Measurements from ENCODE around the gene NPM1. TPM values are rescaled to one million over a fixed set of nuclear protein-coding genes. Genes with fewer than 3 reads are reported as not detected.
"Not testable (repeated sequence)": the region's sequence is repeated elsewhere in the genome, so short reads cannot be mapped to it uniquely, and the experiment has no call there.

The NPM1 gene
- total and polyA plus RNA-seq, 7 experiments from 2014 or later = 753 to 1,238 (median 1,141) TPM

DNA sequence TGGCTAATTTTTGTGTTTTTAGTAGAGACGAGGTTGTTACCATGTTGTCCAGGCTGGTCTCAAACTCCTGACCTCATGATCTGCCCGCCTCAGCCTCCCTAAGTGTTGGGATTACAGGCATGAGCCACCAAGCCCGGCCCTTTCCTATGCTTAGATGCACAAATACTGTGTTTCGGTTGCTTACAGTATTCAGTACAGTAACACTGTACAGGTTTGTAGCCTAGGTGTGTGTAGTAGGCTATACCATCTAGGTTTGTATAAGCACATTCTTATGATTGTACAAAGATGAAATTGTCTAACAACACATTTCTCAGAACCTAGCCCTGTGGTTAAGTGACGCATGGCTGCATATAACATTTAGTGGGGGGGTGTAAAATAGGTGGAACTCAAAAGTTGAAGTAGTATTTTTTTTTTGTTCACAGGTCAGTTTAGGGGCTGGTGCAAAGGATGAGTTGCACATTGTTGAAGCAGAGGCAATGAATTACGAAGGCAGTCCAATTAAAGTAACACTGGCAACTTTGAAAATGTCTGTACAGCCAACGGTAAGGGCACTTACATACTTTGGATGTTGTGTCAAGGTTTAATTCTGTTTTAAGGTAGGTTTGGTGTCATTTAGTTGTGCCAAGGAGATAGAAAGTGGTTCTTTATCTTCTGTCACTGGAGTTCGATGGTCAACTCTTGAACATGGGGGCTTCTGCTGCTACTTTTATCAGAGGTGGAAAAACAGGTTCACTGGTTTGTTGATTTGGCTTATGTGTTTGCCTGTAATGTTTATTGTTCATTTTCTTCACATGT is 3.4 kb downstream of the NPM1 start:
- Histone ChIP-seq H3K4me1 (ENCODE audit: control insufficient read depth in 2 of 2, insufficient read depth in 2 of 2, low read length in 2 of 2) (peaks cover 31 to 40% of the 10 kb centered on the region in 2 donors), H3K4me3 (ENCODE audit: low read length) (peak overlapping the region; percentile 14), H3K27me3 (ENCODE audit: control insufficient read depth in 2 of 2, insufficient read depth in 2 of 2, low read length in 2 of 2) (no peaks in the 10 kb centered on the region), H3K9me3 (ENCODE audit: control insufficient read depth in 2 of 3, low read length in 3 of 3) (no peaks in the 10 kb centered on the region), H3K27ac (ENCODE audit: low read depth, low read length) (no peak overlapping the region), H3K36me3 (ENCODE audit: control insufficient read depth in 2 of 3, insufficient read depth in 3 of 3, low read length in 3 of 3) (peaks cover 12 to 51% (median 17%) of the 10 kb centered on the region in 3 experiments)
- intact Hi-C loops (cut with micrococcal nuclease) = loop anchor here in 1 of 2 donors (2.0 kb wide), 1 partner anchor 18 kb away; no protein-coding TSS in a partner anchor
- no peak for DNase-seq
- Mint-ChIP-seq H3K27ac (peak overlapping the region; percentile 6 to 96 (median 23)), H3K27me3 (peaks cover 0 to 6% (median 0%) of the 10 kb centered on the region in 5 donors), H3K4me1 (peaks cover 44 to 73% (median 66%) of the 10 kb centered on the region in 7 donors), H3K4me3 (peak overlapping the region; percentile 38 to 98 (median 62)), H3K9me3 (peaks cover 0 to 9% (median 0%) of the 10 kb centered on the region in 11 donors), H3K36me3 (peaks cover 4 to 52% (median 37%) of the 10 kb centered on the region in 5 donors)
- POLR2A ChIA-PET = no interaction called here
- CTCF ChIA-PET = no interaction called here
- no peak for ATAC-seq

DNA sequence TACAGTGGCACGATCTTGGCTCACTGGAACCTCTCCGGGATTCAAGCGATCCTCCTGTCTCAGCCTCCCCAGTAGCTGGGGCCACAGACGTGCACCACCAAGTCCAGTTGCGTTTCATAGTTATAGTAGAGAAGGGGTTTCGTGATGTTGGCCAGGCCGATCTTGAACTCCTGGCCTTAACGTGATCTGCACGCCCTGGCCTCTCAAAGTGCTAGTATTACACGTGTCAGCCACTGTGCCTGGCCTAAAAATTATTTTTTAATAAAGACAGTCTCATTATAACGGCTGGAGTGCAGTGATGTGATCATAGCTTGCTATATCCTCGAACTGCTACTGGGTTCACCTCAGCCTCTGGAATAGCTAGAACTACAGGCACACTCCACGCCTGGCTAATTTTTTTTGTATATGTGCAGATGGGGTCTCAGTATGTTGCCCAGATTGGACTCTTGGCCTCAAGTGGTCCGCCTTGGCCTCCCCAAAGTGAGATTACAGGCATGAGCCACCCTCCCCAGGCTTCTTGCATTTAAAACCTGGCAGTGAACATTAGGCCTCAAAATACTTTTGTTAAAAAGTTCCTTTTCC is 4.4 kb downstream of the NPM1 start:
- H3K4me3 Mint-ChIP-seq = no peak overlapping the region
- POLR2A ChIA-PET = no interaction called here
- peaks cover 12 to 61% (median 18%) of the 10 kb centered on the region in 3 experiments for H3K36me3 ChIP-seq (ENCODE audit: control insufficient read depth in 2 of 3, insufficient read depth in 3 of 3, low read length in 3 of 3)
- H3K27me3 ChIP-seq (ENCODE audit: control insufficient read depth in 2 of 2, insufficient read depth in 2 of 2, low read length in 2 of 2) = no peaks in the 10 kb centered on the region
- H3K27ac ChIP-seq (ENCODE audit: low read depth, low read length) = no peak overlapping the region
- H3K4me3 ChIP-seq (ENCODE audit: low read length) = no peak overlapping the region
- H3K9me3 ChIP-seq (ENCODE audit: control insufficient read depth in 2 of 3, low read length in 3 of 3) = no peaks in the 10 kb centered on the region
- H3K27ac Mint-ChIP-seq = no peak overlapping the region
- H3K9me3 Mint-ChIP-seq = peaks cover 0 to 9% (median 0%) of the 10 kb centered on the region in 11 donors
- CTCF ChIA-PET = interaction anchor here (0.6 kb wide), 1 partner anchor 476 kb away, joined by 3 read pairs; no protein-coding TSS in a partner anchor
- no peak for DNase-seq
- intact Hi-C loops (cut with micrococcal nuclease) = loop anchor here (2.0 kb wide), 2 partner anchors 15 to 17 kb away; no protein-coding TSS in a partner anchor
- H3K36me3 Mint-ChIP-seq = peaks cover 4 to 57% (median 40%) of the 10 kb centered on the region in 5 donors
- ATAC-seq = no peak
- H3K27me3 Mint-ChIP-seq = peaks cover 0 to 6% (median 0%) of the 10 kb centered on the region in 5 donors
- peaks cover 31 to 40% of the 10 kb centered on the region in 2 donors for H3K4me1 ChIP-seq (ENCODE audit: control insufficient read depth in 2 of 2, insufficient read depth in 2 of 2, low read length in 2 of 2)
- peaks cover 48 to 78% (median 68%) of the 10 kb centered on the region in 7 donors for H3K4me1 Mint-ChIP-seq

DNA sequence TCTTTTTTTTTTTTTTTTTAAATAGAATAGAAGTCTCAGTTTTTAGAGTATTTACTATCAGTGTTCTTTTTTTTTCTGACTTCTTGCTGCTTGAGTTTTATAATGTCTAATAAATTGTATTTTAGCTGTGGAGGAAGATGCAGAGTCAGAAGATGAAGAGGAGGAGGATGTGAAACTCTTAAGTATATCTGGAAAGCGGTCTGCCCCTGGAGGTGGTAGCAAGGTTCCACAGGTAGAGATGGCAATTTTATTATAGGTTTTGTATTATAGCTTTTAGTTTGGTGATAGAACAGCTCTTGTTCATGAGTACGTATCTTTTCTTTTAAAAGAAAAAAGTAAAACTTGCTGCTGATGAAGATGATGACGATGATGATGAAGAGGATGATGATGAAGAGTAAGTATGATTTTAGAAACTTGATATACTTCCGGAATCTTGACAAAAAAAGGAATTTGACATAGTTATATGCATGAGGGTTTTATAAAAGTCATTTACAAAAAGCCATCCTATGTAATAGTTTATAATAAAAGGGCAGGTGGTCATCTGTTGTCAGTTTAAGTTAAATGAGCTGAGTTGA is 5.0 kb downstream of the NPM1 start:
- intact Hi-C loops (cut with micrococcal nuclease) = loop anchor here in 1 of 2 donors (2.0 kb wide), 1 partner anchor 14 kb away; no protein-coding TSS in a partner anchor
- no peak overlapping the region for H3K27ac ChIP-seq (ENCODE audit: low read depth, low read length)

DNA sequence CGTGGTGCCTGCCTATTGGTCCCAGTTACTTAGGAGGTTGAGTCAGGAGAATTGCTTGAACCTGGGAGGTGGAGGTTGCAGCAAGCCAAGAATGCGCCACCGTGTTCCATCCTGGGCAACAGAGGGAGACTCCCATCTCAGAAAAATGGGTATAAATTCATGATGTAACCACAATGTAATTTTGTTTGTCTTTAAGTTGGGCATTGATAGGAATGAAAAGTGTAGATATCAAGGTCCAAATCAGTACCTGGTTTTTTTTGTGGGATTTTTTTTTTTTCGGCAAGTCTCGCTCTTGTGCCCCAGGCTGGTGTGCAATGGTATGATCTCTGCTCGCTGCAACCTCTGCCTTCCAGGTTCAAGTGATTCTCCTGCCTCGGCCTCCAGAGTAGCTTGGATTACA is 7.4 kb downstream of the NPM1 start:
- Histone ChIP-seq H3K36me3 (ENCODE audit: control insufficient read depth in 2 of 3, insufficient read depth in 3 of 3, low read length in 3 of 3) (peaks cover 16 to 86% (median 23%) of the 10 kb centered on the region in 3 experiments), H3K27me3 (ENCODE audit: control insufficient read depth in 2 of 2, insufficient read depth in 2 of 2, low read length in 2 of 2) (no peaks in the 10 kb centered on the region), H3K4me1 (ENCODE audit: control insufficient read depth in 2 of 2, insufficient read depth in 2 of 2, low read length in 2 of 2) (peaks cover 20% of the 10 kb centered on the region in 2 donors), H3K9me3 (ENCODE audit: control insufficient read depth in 2 of 3, low read length in 3 of 3) (no peaks in the 10 kb centered on the region), H3K4me3 (ENCODE audit: low read length) (no peak overlapping the region), H3K27ac (ENCODE audit: low read depth, low read length) (no peak overlapping the region)
- intact Hi-C loops (cut with micrococcal nuclease) = no loop called here
- peaks cover 4 to 57% (median 47%) of the 10 kb centered on the region in 5 donors for H3K36me3 Mint-ChIP-seq
- H3K27ac Mint-ChIP-seq = peak overlapping the region in 2 of 9 donors; percentile 15 to 28
- DNase-seq (no peak), ATAC-seq (no peak)
- CTCF ChIA-PET = no interaction called here
- no peaks in the 10 kb centered on the region for H3K27me3 Mint-ChIP-seq
- peak overlapping the region in 1 of 10 donors; percentile 18 for H3K4me3 Mint-ChIP-seq
- H3K4me1 Mint-ChIP-seq = peaks cover 30 to 79% (median 70%) of the 10 kb centered on the region in 7 donors
- no peaks in the 10 kb centered on the region for H3K9me3 Mint-ChIP-seq
- POLR2A ChIA-PET = no interaction called here

More for the DNA sequence above, 5.0 kb downstream of the NPM1 start:
- H3K27ac Mint-ChIP-seq = peak overlapping the region in 2 of 9 donors; percentile 43 to 49
- ATAC-seq (no peak), DNase-seq (no peak)
- Histone ChIP-seq H3K36me3 (ENCODE audit: control insufficient read depth in 2 of 3, insufficient read depth in 3 of 3, low read length in 3 of 3) (peaks cover 12 to 67% (median 21%) of the 10 kb centered on the region in 3 experiments), H3K27me3 (ENCODE audit: control insufficient read depth in 2 of 2, insufficient read depth in 2 of 2, low read length in 2 of 2) (no peaks in the 10 kb centered on the region), H3K4me1 (ENCODE audit: control insufficient read depth in 2 of 2, insufficient read depth in 2 of 2, low read length in 2 of 2) (peaks cover 31 to 40% of the 10 kb centered on the region in 2 donors), H3K4me3 (ENCODE audit: low read length) (no peak overlapping the region), H3K9me3 (ENCODE audit: control insufficient read depth in 2 of 3, low read length in 3 of 3) (no peaks in the 10 kb centered on the region)
- CTCF ChIA-PET = interaction anchor here (0.6 kb wide), 2 partner anchors 9 to 476 kb away, joined by 3 read pairs; no protein-coding TSS in a partner anchor
- H3K36me3 Mint-ChIP-seq = peaks cover 4 to 62% (median 44%) of the 10 kb centered on the region in 5 donors
- H3K27me3 Mint-ChIP-seq = peaks cover 0 to 2% (median 0%) of the 10 kb centered on the region in 5 donors
- peak overlapping the region in 4 of 10 donors; percentile 20 to 34 (median 25) for H3K4me3 Mint-ChIP-seq
- peaks cover 50 to 78% (median 71%) of the 10 kb centered on the region in 7 donors for H3K4me1 Mint-ChIP-seq
- POLR2A ChIA-PET = no interaction called here
- peaks cover 0 to 9% (median 0%) of the 10 kb centered on the region in 11 donors for H3K9me3 Mint-ChIP-seq

DNA sequence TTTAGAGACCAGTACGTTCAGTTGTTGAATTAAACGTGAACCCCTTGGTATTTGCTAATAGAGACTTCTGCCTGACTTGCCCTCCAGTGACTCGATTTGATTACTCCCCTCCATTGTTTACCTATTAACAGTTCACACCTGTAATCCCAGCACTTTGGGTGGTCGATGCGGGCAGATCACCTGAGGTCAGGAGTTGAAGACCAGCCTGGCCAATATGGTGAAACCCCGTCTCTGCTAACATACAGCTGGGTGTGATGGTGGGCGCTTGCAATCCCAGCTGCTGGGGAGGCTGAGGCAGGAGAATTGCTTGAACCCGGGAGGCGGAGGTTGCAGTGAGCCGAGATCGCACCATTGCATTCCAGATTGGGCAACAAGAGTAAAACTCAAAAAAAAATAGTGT is 8.9 kb downstream of the NPM1 start:
- H3K4me1 ChIP-seq (ENCODE audit: control insufficient read depth in 2 of 2, insufficient read depth in 2 of 2, low read length in 2 of 2); ATAC-seq; H3K27ac ChIP-seq (ENCODE audit: low read depth, low read length); H3K4me3 ChIP-seq (ENCODE audit: low read length); DNase-seq; intact Hi-C loops (cut with micrococcal nuclease); CTCF ChIA-PET; H3K27me3 Mint-ChIP-seq; H3K9me3 ChIP-seq (ENCODE audit: control insufficient read depth in 2 of 3, low read length in 3 of 3); H3K9me3 Mint-ChIP-seq; H3K27me3 ChIP-seq (ENCODE audit: control insufficient read depth in 2 of 2, insufficient read depth in 2 of 2, low read length in 2 of 2): not testable (repeated sequence)
- H3K36me3 Mint-ChIP-seq = peaks cover 4 to 64% (median 47%) of the 10 kb centered on the region in 5 donors
- peak overlapping the region in 2 of 10 donors; percentile 17 to 24 for H3K4me3 Mint-ChIP-seq
- peak overlapping the region in 2 of 9 donors; percentile 13 to 51 for H3K27ac Mint-ChIP-seq
- H3K4me1 Mint-ChIP-seq = peaks cover 18 to 66% (median 57%) of the 10 kb centered on the region in 7 donors
- POLR2A ChIA-PET = interaction anchor here (1.5 kb wide), 1 partner anchor 8 kb away, joined by 5 read pairs; the partner anchor contains the start of gene NPM1
- H3K36me3 ChIP-seq (ENCODE audit: control insufficient read depth in 2 of 3, insufficient read depth in 3 of 3, low read length in 3 of 3) = peaks cover 25 to 93% (median 37%) of the 10 kb centered on the region in 3 experiments

DNA sequence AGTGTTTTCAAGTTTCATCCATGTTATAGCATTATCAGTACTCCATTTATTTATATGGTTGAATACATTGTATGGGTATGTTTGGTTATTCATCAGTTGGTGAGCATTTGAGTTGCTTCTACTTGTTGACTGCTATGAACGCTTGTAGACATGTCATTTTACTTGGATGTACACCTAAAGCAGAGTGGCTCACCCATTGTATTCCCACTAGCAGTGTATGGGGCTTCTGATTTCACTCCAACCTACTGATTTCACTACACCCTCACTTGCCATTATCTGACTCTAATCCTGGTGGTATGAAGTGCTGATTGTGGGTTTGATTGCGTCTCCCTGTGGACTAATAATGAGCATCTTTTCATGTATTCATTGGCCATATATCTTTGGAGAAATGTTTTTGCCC is 9.5 kb downstream of the NPM1 start:
- Histone ChIP-seq H3K36me3 (ENCODE audit: control insufficient read depth in 2 of 3, insufficient read depth in 3 of 3, low read length in 3 of 3) (peaks cover 28 to 90% (median 39%) of the 10 kb centered on the region in 3 experiments), H3K9me3 (ENCODE audit: control insufficient read depth in 2 of 3, low read length in 3 of 3) (no peaks in the 10 kb centered on the region), H3K4me3 (ENCODE audit: low read length) (no peak overlapping the region), H3K27ac (ENCODE audit: low read depth, low read length) (no peak overlapping the region), H3K4me1 (ENCODE audit: control insufficient read depth in 2 of 2, insufficient read depth in 2 of 2, low read length in 2 of 2) (peaks cover 0 to 1% of the 10 kb centered on the region in 2 donors), H3K27me3 (ENCODE audit: control insufficient read depth in 2 of 2, insufficient read depth in 2 of 2, low read length in 2 of 2) (no peaks in the 10 kb centered on the region)
- H3K9me3 Mint-ChIP-seq = peaks cover 0 to 1% (median 0%) of the 10 kb centered on the region in 11 donors
- H3K27ac Mint-ChIP-seq = peak overlapping the region in 1 of 9 donors; percentile 13
- ATAC-seq = no peak
- CTCF ChIA-PET = no interaction called here
- H3K4me3 Mint-ChIP-seq = peak overlapping the region in 2 of 10 donors; percentile 9 to 24
- H3K4me1 Mint-ChIP-seq = peaks cover 18 to 63% (median 55%) of the 10 kb centered on the region in 7 donors
- H3K36me3 Mint-ChIP-seq = peaks cover 4 to 64% (median 49%) of the 10 kb centered on the region in 5 donors
- POLR2A ChIA-PET = interaction anchor here (1.5 kb wide), 1 partner anchor 9 kb away, joined by 5 read pairs; the partner anchor contains the start of gene NPM1
- H3K27me3 Mint-ChIP-seq = no peaks in the 10 kb centered on the region
- intact Hi-C loops (cut with micrococcal nuclease) = no loop called here
- DNase-seq = no peak

All from naive thymus-derived CD4-positive, alpha-beta T cell (primary cell).